ENCODE results near the gene CYSTM1.
"Not testable (repeated sequence)": the region's sequence is repeated elsewhere in the genome, so short reads cannot be mapped to it uniquely, and the experiment has no call there.

The CYSTM1 gene

GRCh38 chr5:140151144-140152021 lies 23.6 kb upstream of the CYSTM1 start:
- FAIRE-seq = no peak

- no peak for FAIRE-seq
Measured at GRCh38 chr5:140152022-140152999, 22.7 kb upstream of the CYSTM1 start.

- no peak for FAIRE-seq
Measured at GRCh38 chr5:140153255-140153654, 21.7 kb upstream of the CYSTM1 start.

DNA sequence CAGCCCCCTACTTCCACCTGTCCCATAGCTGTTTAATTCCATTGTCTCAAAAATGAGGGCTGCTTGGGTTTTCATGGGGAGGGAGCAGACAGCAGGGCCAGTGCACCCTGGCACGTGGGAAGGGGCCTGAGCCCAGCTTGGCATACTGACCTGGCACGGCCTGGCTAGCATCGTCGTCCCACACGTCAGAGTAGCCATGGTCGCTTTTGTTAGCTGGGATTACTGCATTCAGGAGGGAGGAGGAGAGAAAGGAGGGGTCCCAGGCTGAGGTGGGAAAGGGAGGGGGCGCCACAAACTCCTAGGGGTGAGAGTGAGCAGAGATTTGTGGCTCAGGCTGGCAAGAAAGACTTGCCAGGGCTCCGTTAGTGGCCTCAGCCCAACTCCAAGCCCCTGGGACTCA lies 21.1 kb upstream of the CYSTM1 start:
- no peak for FAIRE-seq

DNA sequence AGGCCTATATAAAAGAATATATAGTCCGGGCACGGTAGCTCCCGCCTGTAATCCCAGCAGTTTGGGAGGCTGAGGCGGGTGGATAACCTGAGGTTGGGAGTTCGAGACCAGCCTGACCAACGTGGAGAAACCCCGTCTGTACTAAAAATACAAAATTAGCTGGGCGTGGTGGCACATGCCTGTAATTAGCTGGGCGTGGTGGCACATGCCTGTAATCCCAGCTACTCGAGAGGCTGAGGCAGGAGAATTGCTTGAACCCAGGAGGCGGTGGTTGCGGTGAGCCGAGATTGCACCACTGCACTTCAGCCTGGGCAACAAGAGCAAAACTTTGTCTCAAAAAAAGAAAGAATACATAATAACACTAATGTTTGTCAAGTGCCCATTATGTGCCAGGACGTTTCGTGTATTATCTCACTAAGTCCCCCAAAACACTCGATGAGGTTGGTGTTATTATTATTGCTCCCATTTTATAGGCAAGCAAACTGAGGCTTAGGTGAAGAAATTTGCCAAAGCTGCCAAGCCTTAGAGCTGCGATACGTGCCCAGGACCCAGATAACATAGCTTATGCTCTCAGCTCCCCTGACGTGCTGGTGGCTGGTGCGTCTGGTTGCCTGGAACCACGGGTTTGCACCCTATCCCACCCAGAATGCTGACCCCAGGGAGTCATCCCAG lies 20.1 kb upstream of the CYSTM1 start:
- FAIRE-seq = not testable (repeated sequence)

- FAIRE-seq = no peak
Measured at GRCh38 chr5:140157032-140157781, 17.8 kb upstream of the CYSTM1 start.

DNA sequence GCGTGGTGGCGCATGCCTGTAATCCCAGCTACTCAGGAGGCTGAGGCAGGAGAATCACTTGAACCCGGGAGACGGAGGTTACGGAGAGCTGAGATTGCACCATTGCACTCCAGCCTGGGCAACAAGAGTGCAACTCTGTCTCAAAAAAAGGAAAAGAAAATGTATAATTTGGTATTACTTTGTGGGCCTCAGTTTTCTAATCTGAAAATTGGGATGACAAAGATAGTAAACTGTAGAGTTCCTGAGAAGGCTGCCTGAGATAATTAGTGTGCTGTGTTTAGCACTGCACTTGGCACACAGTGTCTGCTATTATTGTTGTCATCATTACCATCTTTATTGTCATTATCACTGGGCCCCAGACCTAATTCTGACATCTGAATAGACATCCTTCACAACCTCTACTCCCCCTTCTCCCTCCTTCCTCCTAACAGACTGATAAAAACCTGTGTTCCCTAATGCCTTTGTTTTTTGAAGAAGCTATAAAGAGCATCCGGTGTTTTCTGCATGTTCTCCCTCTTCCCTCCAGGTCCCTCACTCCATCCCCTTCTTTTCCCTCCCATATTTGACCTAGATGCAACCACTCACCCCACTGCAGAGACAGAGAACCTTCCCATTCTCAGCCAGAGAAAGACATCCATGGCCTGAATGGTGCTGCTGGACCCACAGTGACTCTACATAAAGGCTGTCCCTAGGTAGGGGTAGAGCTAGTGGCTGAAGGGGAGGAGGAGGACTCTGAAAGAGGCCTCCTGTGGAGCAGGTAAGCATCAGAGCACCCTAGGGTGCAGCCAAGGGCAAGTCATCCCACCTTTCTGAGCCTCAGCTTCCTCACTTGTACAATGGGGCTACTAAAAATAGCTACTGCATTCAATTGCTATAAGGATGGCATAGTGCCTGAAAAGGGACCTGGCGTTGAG lies 15.7 kb upstream of the CYSTM1 start:
- no peak for FAIRE-seq

GRCh38 chr5:140162275-140162674 lies 12.7 kb upstream of the CYSTM1 start:
- FAIRE-seq = no peak

DNA sequence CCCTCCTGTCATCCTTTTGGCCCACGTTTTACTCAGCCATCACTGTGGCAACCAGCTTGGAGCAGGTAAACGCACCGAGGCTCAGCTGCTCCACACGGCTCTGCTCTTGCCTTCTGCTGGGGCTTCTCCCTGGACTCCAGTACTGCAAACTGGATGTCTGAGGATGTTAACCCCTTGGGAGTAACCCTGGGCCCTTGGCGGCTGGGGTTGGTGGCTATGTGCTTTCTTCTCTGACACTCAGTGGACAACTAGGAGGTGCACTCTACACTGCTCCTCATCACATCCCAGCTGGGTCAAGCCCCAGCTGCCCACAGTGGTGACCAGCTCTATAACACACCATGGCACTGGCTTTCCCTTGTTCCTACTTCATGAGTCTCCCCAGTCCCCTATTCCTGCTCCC lies 12.2 kb upstream of the CYSTM1 start:
- FAIRE-seq = no peak

GRCh38 chr5:140165101-140165922 lies 9.7 kb upstream of the CYSTM1 start:
- no peak for FAIRE-seq

DNA sequence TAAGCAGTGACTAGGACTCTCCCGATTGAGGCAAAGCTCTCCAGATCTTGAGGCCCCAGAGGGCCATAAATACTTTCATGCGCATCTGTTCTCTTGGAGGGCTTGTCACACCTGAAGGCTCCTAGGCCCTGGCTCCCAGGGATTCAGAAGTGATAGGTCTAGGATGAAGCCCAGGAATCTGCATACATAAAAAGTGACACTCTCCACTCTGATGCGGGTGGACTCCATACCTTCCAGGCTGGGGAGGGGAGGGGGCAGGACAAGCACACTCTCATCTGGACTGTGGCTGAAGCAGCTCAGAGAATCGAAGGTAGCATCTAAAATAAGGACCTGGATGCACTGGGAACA lies 9.1 kb upstream of the CYSTM1 start:
- FAIRE-seq = no peak

DNA sequence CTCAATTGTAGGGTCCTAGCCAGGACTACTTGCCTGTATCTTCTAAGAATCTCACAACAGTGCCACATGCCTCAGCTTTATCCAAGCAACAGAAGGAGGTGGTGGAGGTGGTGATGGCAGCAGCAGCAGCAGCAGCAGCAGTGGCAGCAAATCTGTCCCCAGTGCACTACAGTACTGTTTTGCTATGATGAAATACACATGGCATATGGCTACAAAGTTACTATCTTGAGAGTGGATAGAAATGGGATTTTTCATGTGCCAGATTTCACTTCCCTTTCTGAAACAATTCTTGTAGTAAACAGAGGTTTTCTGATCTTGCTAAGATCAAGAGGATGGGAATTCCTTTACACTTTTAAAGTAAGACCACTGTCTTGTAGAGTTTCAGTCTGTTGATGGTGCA lies 8.1 kb upstream of the CYSTM1 start:
- no peak for FAIRE-seq

GRCh38 chr5:140168371-140168770 lies 6.6 kb upstream of the CYSTM1 start:
- FAIRE-seq = no peak

DNA sequence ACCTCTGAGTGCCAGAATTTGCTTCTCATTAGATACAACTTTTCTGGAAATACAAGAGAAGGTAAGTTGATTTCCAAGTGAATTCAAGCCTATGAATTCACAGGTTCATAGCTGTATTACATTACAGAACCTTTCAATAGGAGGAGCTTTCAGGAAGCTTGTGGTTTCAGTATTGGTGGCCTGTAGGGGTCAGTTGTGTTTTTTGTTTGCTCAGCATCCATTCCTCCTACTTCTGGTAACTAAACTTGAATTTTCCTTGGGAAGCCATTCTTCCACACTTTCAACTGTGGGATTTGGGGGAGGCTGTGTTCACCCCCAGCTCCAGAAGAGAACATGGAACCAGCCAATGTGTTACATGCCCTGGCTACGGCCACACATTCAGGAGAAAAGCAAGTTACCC lies 5.6 kb upstream of the CYSTM1 start:
- FAIRE-seq = no peak

- FAIRE-seq = no peak
Measured at GRCh38 chr5:140172483-140172882, 2.5 kb upstream of the CYSTM1 start.

DNA sequence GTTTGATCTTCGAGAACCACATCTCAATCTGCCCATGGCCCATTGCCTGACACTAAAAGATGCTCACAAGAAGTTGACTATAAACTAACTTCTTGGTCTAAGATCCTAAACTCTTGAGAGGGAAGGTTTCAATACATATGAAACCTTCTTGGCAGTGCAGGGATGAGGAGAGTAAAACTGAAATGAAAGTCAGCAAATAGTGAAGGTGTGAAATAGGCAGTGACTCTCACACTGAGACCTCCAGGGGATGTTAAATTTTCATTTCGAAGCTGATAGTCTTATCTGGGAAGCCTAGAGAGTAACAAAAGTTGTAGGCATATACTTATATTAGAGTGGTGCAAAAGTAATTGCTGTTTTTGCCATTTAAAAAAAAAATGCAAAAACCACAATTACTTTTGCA lies 974 bp upstream of the CYSTM1 start:
- no peak for FAIRE-seq

GRCh38 chr5:140175367-140176030 lies 511 bp downstream of the CYSTM1 start:
- FAIRE-seq = no peak

DNA sequence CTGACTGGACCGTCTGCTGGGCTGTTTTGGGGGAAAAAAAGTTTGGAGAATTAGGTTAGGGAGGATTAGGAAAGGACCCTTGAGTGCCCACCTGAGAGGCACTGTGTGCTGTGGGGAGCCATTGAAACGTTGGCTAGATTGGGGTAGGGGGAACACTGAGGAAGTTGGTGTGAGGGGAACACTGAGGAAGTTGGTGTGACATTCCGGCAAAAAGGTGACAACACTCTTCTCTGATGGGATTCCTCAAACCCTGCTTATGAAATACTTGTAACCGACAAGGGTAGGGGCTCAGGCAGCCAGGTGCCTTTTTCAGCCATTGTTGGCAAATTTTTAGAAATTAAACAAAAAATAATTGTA lies 1.0 kb downstream of the CYSTM1 start:
- no peak for FAIRE-seq

DNA sequence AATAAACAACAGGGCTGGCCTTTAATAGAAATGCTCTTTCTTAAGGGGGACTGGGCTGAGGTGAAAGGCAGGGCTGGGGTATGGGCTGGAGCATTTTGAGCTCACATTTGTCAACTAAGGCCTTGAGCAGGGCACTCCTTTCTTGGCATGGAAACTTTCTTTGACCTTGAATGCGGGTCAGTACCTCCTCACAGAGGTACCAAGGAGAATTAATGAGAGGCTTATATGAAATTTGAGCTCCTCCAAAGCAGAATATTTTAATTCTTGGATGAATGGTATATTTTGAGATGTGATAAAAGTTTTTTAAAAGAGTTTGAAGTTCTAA lies 3.1 kb downstream of the CYSTM1 start:
- no peak for FAIRE-seq

DNA sequence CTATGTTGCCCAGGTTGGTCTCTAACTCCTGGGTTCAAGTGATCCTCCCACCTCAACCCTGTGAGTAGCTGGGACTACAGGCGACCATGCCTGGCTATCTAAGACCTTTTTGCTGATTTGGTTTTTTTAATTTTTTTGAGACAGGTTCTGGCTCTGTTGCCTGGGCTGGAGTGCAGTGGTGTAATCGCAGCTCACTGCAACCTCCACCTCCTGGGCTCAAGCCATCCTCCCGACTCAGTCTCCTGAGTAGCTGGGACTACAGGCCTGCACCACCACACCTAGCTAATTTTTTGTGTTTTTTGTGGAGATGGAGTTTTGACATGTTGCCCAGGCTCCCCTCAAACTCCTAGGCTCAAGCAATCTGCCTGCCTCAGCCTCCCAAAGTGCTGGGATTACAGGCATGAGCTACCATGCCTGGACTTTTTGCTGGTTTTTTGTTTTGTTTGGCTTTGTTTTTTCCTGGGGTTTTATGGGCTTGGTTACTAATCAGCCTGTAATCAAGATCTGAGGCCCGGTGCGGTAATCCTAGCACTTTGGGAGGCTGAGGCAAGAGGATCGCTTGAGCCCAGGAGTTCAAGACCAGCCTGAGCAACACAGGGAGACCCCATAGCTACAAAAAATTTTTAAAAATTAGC lies 3.6 kb downstream of the CYSTM1 start:
- FAIRE-seq = no peak

Measured in TTC549 (cell line).